GM12878 (cell line): ENCODE data around the gene TMEM53. TPM values are rescaled to one million over a fixed set of nuclear protein-coding genes. Genes with fewer than 3 reads are reported as not detected.

Source experiments
- ASH2L ChIP-seq: fragments of 300-600, 200-600 bp; sonication (generic); IDR thresholded peaks from 2 replicates; pipeline ENCODE4 v1.6.1; 2017; ENCODE audit warnings: low read depth, mild to moderate bottlenecking, borderline replicate concordance
- ATF7 ChIP-seq: fragments of 450-650 bp; IDR thresholded peaks from 2 replicates; pipeline ENCODE4 v1.6.1; 2016; ENCODE audit warnings: low read depth, mild to moderate bottlenecking
- CBX3 ChIP-seq: fragments of 200-600 bp; sonication (generic); IDR thresholded peaks from 2 replicates; pipeline ENCODE4 v1.6.1; 2016; ENCODE audit warnings: low read depth, borderline replicate concordance
- CEBPZ ChIP-seq: fragments of 150-350 bp; IDR thresholded peaks from 2 replicates; pipeline ENCODE4 v1.6.1; 2016; ENCODE audit warnings: low read depth, low read length
- JUNB ChIP-seq: IDR thresholded peaks from 2 replicates; pipeline ENCODE4 v1.6.1; 2016; ENCODE audit warnings: antibody characterized with exemption, mild to moderate bottlenecking
- NFIC ChIP-seq: IDR thresholded peaks from 2 replicates; pipeline ENCODE4 v1.6.1; 2012; ENCODE audit warnings: low read depth, mild to moderate bottlenecking, inconsistent platforms, low read length, moderate library complexity
- POLR2AphosphoS2 ChIP-seq: IDR thresholded peaks from 2 replicates; pipeline ENCODE4 v1.6.1; 2011; ENCODE audit warnings: low read depth, mild to moderate bottlenecking, low read length, improper control_type of control experiment, moderate library complexity
- SP1 ChIP-seq: IDR thresholded peaks from one replicate; pipeline ENCODE4 v1.6.1; 2011; ENCODE audit warnings: low read depth, low read length
- TCF12 ChIP-seq: IDR thresholded peaks from 2 replicates; pipeline ENCODE4 v1.6.1; 2011; ENCODE audit warnings: low read depth, mild to moderate bottlenecking, low read length
- USF2 ChIP-seq: IDR thresholded peaks from 2 replicates; pipeline ENCODE4 v1.6.1; 2011; ENCODE audit warnings: low read depth, low read length, improper control_type of control experiment, borderline replicate concordance
- ZNF207 ChIP-seq: fragments of 450-650 bp; IDR thresholded peaks from 2 replicates; pipeline ENCODE4 v1.6.1; 2014; ENCODE audit warnings: antibody characterized with exemption, mild to moderate bottlenecking, borderline replicate concordance
- ZNF24 ChIP-seq: fragments of 450-650 bp; IDR thresholded peaks from 2 replicates; pipeline ENCODE4 v1.6.1; 2017; ENCODE audit warnings: antibody characterized with exemption, mild to moderate bottlenecking
- polyA plus RNA-seq, 11 experiments: library from polyadenylated mRNA; depleted of rRNA in 4 of 11; unstranded in 6 of 11; stranded (reverse) in 5 of 11; fragments of >200 nt; fragmentation: Nextera tagmentation in 4 of 11; fragmentation: Illumina TruSeq in 1 of 11; extraction: Ambion mirVana in 4 of 11; extraction: Trizol in 1 of 11; gene quantifications; 1 replicate in 1 of 11; 2 replicates in 10 of 11; pipeline versions ENCODE4 v1.2.1 to v1.2.3, GENCODE V29; 2011 to 2016; ENCODE audit warnings: inconsistent platforms in 2 of 11, missing spikeins in 2 of 11, low read depth in 1 of 11
- total RNA-seq, 4 experiments: library from RNA; depleted of rRNA in 3 of 4; stranded (reverse); fragments of >200 nt in 3 of 4; fragmentation: Illumina TruSeq in 1 of 4; extraction: Trizol in 1 of 4; gene quantifications; 2 replicates each; pipeline versions ENCODE4 v1.2.1 to v1.2.3, GENCODE V29; 2013 to 2021

TMEM53 gene
- total and polyA plus RNA-seq, 10 of the 15 experiments (the other 5 are each of a cell fraction or from before 2014, with no cell fraction given), result 3.1 to 23.9 (median 11.1) TPM

DNA sequence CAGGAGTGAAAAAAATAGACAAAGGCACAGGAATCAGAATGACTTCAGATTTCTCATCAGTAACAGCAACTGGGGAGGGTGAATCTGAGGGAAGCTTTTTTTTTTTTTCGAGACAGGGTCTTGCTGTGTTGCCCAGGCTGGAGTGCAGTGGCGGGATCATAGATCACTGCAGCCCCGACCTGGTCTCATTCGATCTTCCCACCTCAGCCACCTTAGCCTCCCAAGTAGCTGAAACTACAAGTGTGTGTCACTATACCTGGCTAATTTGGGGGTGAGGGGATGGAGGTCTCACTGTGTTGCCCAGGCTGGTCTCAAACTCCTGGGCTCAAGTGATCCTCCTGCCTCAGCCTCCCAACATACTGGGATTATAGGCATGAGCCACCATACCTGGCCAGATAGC lies 10.9 kb upstream of the TMEM53 start (continued):
- TF ChIP-seq CEBPZ (no peak), NFIC (no peak), JUNB (no peak), CBX3 (no peak), USF2 (no peak), ZNF24 (no peak), ASH2L (no peak), TCF12 (no peak), ATF7 (no peak), POLR2AphosphoS2 (no peak), SP1 (no peak), ZNF207 (no peak)
